GM23338 (cell line): Measurements from ENCODE around the gene SYNDIG1. TPM values are rescaled to one million over a fixed set of nuclear protein-coding genes. Genes with fewer than 3 reads are reported as not detected.

Experiments
- ATAC-seq: fragments of 200-7000 bp; cut with Tn5 transposase; 3 replicates; pipeline ENCODE4 v1.9.1; 2020
- DNase-seq: peaks from one replicate; pipeline ENCODE4 v3.0.0-alpha.2; 2015; ENCODE audit warnings: low spot score
- H2AFZ ChIP-seq: fragments of 200-600 bp; sonication (generic); 2 replicates; pipeline ENCODE4 v1.8.0; 2016; ENCODE audit warnings: antibody characterized with exemption, mild to moderate bottlenecking, moderate library complexity
- H3F3A ChIP-seq: fragments of 200-600 bp; sonication (generic); replicated peaks from 2 replicates; pipeline ENCODE4 v1.8.0; 2017; ENCODE audit warnings: antibody characterized with exemption, mixed run types, low read depth
- H3K27ac ChIP-seq: fragments of 200-600 bp; sonication (generic); 2 replicates; pipeline ENCODE4 v1.6.1; 2016; ENCODE audit warnings: low read depth
- H3K27me3 ChIP-seq: fragments of 200-600 bp; sonication (generic); 2 replicates; pipeline ENCODE4 v1.8.0; 2016; ENCODE audit warnings: mild to moderate bottlenecking, mixed run types, moderate library complexity; ENCODE audit not compliant: insufficient read depth
- H3K36me3 ChIP-seq: fragments of 200-600 bp; sonication (generic); 2 replicates; pipeline ENCODE4 v1.8.0; 2016; ENCODE audit warnings: mild to moderate bottlenecking; ENCODE audit not compliant: insufficient read depth
- H3K4me1 ChIP-seq: fragments of 200-600 bp; sonication (generic); 2 replicates; pipeline ENCODE4 v1.8.0; 2016; ENCODE audit warnings: mild to moderate bottlenecking, moderate library complexity; ENCODE audit not compliant: insufficient read depth
- H3K4me2 ChIP-seq: fragments of 200-600 bp; sonication (generic); 2 replicates; pipeline ENCODE4 v1.7.1; 2017; ENCODE audit warnings: mixed run types
- H3K4me3 ChIP-seq: fragments of 200-600 bp; sonication (generic); 2 replicates; pipeline ENCODE4 v1.6.1; 2016; ENCODE audit warnings: mixed run types
- H3K79me2 ChIP-seq: fragments of 200-600 bp; sonication (generic); replicated peaks from 2 replicates; pipeline ENCODE4 v1.8.0; 2017; ENCODE audit warnings: mild to moderate bottlenecking; ENCODE audit not compliant: insufficient read depth
- H3K9me2 ChIP-seq: fragments of 200-600 bp; sonication (generic); 2 replicates; pipeline ENCODE4 v1.8.0; 2017; ENCODE audit not compliant: insufficient read depth
- H4K20me1 ChIP-seq: fragments of 200-600 bp; sonication (generic); replicated peaks from 2 replicates; pipeline ENCODE4 v1.8.0; 2017; ENCODE audit warnings: mild to moderate bottlenecking; ENCODE audit not compliant: insufficient read depth
- H3K27ac Mint-ChIP-seq: 2 replicates; pipeline ENCODE4 v1.8.0; 2020; ENCODE audit warnings: inconsistent platforms, mild to moderate bottlenecking, moderate library complexity, mixed read lengths
- H3K27me3 Mint-ChIP-seq: 3 replicates; pipeline ENCODE4 v1.8.0; 2022; ENCODE audit warnings: low read depth, mild to moderate bottlenecking, moderate library complexity, mixed read lengths, inconsistent platforms; ENCODE audit not compliant: insufficient read depth, poor library complexity
- H3K36me3 Mint-ChIP-seq: 3 replicates; pipeline ENCODE4 v1.8.0; 2021; ENCODE audit warnings: low read depth, mild to moderate bottlenecking, inconsistent platforms, moderate library complexity, mixed read lengths
- H3K4me1 Mint-ChIP-seq: 3 replicates; pipeline ENCODE4 v1.8.0; 2020; ENCODE audit warnings: mild to moderate bottlenecking, inconsistent platforms, mixed read lengths
- H3K4me3 Mint-ChIP-seq: 3 replicates; pipeline ENCODE4 v1.8.0; 2021; ENCODE audit warnings: moderate library complexity, mild to moderate bottlenecking, inconsistent platforms, mixed read lengths
- H3K9me3 Mint-ChIP-seq: 3 replicates; pipeline ENCODE4 v1.8.0; 2020; ENCODE audit warnings: moderate library complexity, mild to moderate bottlenecking, inconsistent platforms, mixed read lengths
- CREB1 ChIP-seq: fragments of 250-450 bp; sonication (Bioruptor Pico); IDR thresholded peaks from 2 replicates; pipeline ENCODE4 v1.5.0; 2020; ENCODE audit warnings: low read depth, mild to moderate bottlenecking, moderate library complexity
- ETS1 ChIP-seq: IDR thresholded peaks from 2 replicates; pipeline ENCODE4 v1.6.1; 2016; ENCODE audit warnings: antibody characterized with exemption
- EZH2 ChIP-seq: fragments of 200-600 bp; sonication (generic); IDR thresholded peaks from one replicate; pipeline ENCODE4 v1.8.0; 2017; ENCODE audit warnings: antibody characterized with exemption, mild to moderate bottlenecking, low read depth; ENCODE audit not compliant: unreplicated experiment
- EZH2phosphoT487 ChIP-seq: fragments of 200-600 bp; sonication (generic); IDR thresholded peaks from one replicate; pipeline ENCODE4 v1.8.1; 2018; ENCODE audit warnings: antibody characterized with exemption; ENCODE audit not compliant: unreplicated experiment
- JUNB ChIP-seq: IDR thresholded peaks from one replicate; pipeline ENCODE4 v1.6.1; 2016; ENCODE audit warnings: antibody characterized with exemption; ENCODE audit not compliant: unreplicated experiment
- NANOG ChIP-seq: IDR thresholded peaks from 2 replicates; pipeline ENCODE4 v1.6.1; 2016; ENCODE audit warnings: antibody characterized with exemption, borderline replicate concordance
- POLR2AphosphoS5 ChIP-seq: IDR thresholded peaks from 2 replicates; pipeline ENCODE4 v1.6.1; 2016; ENCODE audit warnings: antibody characterized with exemption, low read depth
- REST ChIP-seq: IDR thresholded peaks from one replicate; pipeline ENCODE4 v1.6.1; 2018; ENCODE audit warnings: antibody characterized with exemption; ENCODE audit not compliant: unreplicated experiment
- STAT1 ChIP-seq: IDR thresholded peaks from one replicate; pipeline ENCODE4 v1.6.1; 2016; ENCODE audit warnings: antibody characterized with exemption; ENCODE audit not compliant: unreplicated experiment
- ZNF114 ChIP-seq: fragments of 250-450 bp; sonication (Bioruptor Pico); IDR thresholded peaks from 2 replicates; pipeline ENCODE4 v1.5.0; 2020; ENCODE audit warnings: mild to moderate bottlenecking, moderate library complexity
- ZNF331 ChIP-seq: fragments of 250-450 bp; sonication (Bioruptor Pico); IDR thresholded peaks from 2 replicates; pipeline ENCODE4 v1.5.0; 2020; ENCODE audit warnings: low read depth, mild to moderate bottlenecking, moderate library complexity
- ZNF462 ChIP-seq: fragments of 250-450 bp; sonication (Bioruptor Pico); IDR thresholded peaks from 2 replicates; pipeline ENCODE4 v1.5.0; 2020; ENCODE audit warnings: mild to moderate bottlenecking, moderate library complexity
- polyA plus RNA-seq: library from polyadenylated mRNA; unstranded; fragments of >200 nt; fragmentation: Nextera tagmentation; extraction: Ambion mirVana; gene quantifications from 2 replicates; pipeline ENCODE4 v1.2.1, GENCODE V29; 2016
- total RNA-seq: library from RNA; depleted of rRNA; stranded (reverse); fragments of >200 nt; shearing (Covaris generic); gene quantifications from 2 replicates; pipeline ENCODE4 v1.2.3, GENCODE V29; 2014
- TF ChIP-seq, protein P1 (sequence below), 2 experiments: fragments of 200-600 bp in 1 of 2; sonication (generic) in 1 of 2; conservative IDR thresholded peaks; 2 replicates each; pipeline versions ENCODE4 v1.5.1 to v1.6.1; 2016 to 2017; ENCODE audit warnings: antibody characterized with exemption in 2 of 2, low read depth in 2 of 2, mild to moderate bottlenecking in 2 of 2, moderate library complexity in 1 of 2

SYNDIG1 gene
- total and polyA plus RNA-seq, 2 experiments from 2014 or later = 2.8 to 4.8 TPM

GRCh38 chr20:24589381-24589780, 120.0 kb downstream of the SYNDIG1 start (continued):
- TF ChIP-seq JUNB (no peak), EZH2phosphoT487 (no peak)

DNA sequence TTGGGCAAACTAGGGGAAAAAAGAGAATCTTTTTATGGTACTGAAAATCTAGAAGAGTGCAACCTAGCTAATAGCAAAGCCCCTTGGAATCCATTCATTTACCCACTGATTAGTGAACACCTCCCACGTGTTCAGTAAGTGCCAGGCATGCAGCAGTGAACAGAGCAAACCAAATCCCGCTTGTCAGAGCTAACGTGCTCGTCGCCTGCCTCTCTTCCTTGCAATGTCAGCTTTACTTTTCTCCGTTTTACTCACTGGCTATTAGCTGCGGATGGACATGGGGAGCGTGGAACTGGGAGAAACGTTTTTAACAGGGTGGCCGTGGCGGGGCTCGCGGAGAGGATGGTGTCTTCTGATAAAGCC, 120.4 kb downstream of the SYNDIG1 start:
- TF ChIP-seq EZH2 (no peak), NANOG (no peak), STAT1 (no peak), ZNF462 (no peak), ETS1 (no peak), ZNF114 (no peak), JUNB (no peak), CREB1 (CRISPR knock-in tag) (no peak), REST (no peak), POLR2AphosphoS5 (no peak), ZNF331 (no peak)
- TF ChIP-seq, protein P1, sequence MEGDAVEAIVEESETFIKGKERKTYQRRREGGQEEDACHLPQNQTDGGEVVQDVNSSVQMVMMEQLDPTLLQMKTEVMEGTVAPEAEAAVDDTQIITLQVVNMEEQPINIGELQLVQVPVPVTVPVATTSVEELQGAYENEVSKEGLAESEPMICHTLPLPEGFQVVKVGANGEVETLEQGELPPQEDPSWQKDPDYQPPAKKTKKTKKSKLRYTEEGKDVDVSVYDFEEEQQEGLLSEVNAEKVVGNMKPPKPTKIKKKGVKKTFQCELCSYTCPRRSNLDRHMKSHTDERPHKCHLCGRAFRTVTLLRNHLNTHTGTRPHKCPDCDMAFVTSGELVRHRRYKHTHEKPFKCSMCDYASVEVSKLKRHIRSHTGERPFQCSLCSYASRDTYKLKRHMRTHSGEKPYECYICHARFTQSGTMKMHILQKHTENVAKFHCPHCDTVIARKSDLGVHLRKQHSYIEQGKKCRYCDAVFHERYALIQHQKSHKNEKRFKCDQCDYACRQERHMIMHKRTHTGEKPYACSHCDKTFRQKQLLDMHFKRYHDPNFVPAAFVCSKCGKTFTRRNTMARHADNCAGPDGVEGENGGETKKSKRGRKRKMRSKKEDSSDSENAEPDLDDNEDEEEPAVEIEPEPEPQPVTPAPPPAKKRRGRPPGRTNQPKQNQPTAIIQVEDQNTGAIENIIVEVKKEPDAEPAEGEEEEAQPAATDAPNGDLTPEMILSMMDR (conservative IDR thresholded peaks at IDR 0.05; ENCODE audit: low read depth in 2 of 2) = no peak
- no peak for ATAC-seq
- H2AFZ ChIP-seq = no peak overlapping the region

More for the DNA sequence above, 120.4 kb downstream of the SYNDIG1 start:
- Histone ChIP-seq H3K4me3 (no peak overlapping the region), H3K79me2 (no peaks in the 10 kb centered on the region), H3K4me1 (no peaks in the 10 kb centered on the region), H3K36me3 (no peaks in the 10 kb centered on the region), H3K27me3 (no peaks in the 10 kb centered on the region), H3K4me2 (no peak overlapping the region), H3K27ac (no peak overlapping the region), H3K9me2 (no peaks in the 10 kb centered on the region), H4K20me1 (no peaks in the 10 kb centered on the region), H3F3A (no peaks in the 10 kb centered on the region)
- H3K36me3 Mint-ChIP-seq = no peaks in the 10 kb centered on the region; the same call in 2 of the 3 replicates
- H3K4me3 Mint-ChIP-seq = no peak overlapping the region
- no peak overlapping the region for H3K27ac Mint-ChIP-seq
- peaks cover 12% of the 10 kb centered on the region for H3K27me3 Mint-ChIP-seq
- DNase-seq = no peak
- no peaks in the 10 kb centered on the region for H3K9me3 Mint-ChIP-seq
- H3K4me1 Mint-ChIP-seq = peaks cover 5% of the 10 kb centered on the region
